Gastrocnemius medialis (tissue), 4 donors: ENCODE data around the gene DDX21.

Experiments
- POLR2A ChIP-seq, 2 donors: fragments of 450-650 bp; IDR thresholded peaks; one replicate each; pipeline ENCODE4 v1.6.1; 2017; ENCODE audit warnings: antibody characterized with exemption in 2 of 2, mild to moderate bottlenecking in 2 of 2, moderate library complexity in 2 of 2
- TF ChIP-seq, protein P1 (sequence below), 5 experiments: fragments of 450-650 bp in 3 of 5; fragments of 200-600 bp in 2 of 5; sonication (generic) in 2 of 5; IDR thresholded peaks in 4 of 5; conservative IDR thresholded peaks in 1 of 5; 1 replicate in 4 of 5; 2 replicates in 1 of 5; pipeline ENCODE4 v1.5.1; 2016 to 2019; ENCODE audit warnings: antibody characterized with exemption in 5 of 5, mild to moderate bottlenecking in 3 of 5, moderate library complexity in 3 of 5

DNA sequence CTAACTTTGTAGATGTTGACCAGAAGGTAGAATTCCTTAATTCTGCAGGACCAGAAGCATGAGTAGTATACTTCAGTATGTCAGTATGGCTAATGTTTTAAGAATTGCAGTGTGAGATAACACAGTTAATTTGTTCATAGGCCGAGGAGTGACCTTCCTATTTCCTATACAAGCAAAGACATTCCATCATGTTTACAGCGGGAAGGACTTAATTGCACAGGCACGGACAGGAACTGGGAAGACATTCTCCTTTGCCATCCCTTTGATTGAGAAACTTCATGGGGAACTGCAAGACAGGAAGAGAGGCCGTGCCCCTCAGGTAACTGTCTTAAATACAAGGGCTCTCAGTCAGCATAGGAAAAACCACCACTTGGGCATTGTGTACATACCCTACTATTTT is 7.2 kb downstream of the DDX21 start:
- TF ChIP-seq, protein P1, sequence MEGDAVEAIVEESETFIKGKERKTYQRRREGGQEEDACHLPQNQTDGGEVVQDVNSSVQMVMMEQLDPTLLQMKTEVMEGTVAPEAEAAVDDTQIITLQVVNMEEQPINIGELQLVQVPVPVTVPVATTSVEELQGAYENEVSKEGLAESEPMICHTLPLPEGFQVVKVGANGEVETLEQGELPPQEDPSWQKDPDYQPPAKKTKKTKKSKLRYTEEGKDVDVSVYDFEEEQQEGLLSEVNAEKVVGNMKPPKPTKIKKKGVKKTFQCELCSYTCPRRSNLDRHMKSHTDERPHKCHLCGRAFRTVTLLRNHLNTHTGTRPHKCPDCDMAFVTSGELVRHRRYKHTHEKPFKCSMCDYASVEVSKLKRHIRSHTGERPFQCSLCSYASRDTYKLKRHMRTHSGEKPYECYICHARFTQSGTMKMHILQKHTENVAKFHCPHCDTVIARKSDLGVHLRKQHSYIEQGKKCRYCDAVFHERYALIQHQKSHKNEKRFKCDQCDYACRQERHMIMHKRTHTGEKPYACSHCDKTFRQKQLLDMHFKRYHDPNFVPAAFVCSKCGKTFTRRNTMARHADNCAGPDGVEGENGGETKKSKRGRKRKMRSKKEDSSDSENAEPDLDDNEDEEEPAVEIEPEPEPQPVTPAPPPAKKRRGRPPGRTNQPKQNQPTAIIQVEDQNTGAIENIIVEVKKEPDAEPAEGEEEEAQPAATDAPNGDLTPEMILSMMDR (IDR thresholded peaks at IDR 0.05 in 4 of 5, conservative IDR thresholded peaks at IDR 0.05 in 1 of 5): no peak
- no peak for TF ChIP-seq POLR2A (IDR thresholded peaks at IDR 0.05)
